ENCODE measurements around the gene ELAVL2.

DNA sequence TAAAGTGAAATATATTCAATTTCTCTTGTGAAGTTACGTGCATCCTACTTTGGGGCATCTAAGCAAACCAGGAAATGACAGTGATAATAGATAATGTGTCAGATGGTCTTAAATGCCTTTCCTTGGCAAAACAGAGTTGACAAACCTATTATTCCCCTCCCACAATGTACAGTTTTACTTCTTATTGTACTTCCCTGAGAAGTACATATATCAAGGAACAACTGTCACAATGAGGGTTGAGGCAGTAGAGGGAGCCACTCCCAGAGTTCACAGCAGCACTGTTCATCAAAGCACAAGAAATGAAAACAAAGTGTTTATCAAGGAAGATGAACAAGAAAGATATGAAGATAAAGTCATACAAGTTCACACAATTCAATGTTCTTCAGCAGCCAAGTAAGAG is 41.1 kb downstream of the ELAVL2 start:
- TF ChIP-seq, protein P1, sequence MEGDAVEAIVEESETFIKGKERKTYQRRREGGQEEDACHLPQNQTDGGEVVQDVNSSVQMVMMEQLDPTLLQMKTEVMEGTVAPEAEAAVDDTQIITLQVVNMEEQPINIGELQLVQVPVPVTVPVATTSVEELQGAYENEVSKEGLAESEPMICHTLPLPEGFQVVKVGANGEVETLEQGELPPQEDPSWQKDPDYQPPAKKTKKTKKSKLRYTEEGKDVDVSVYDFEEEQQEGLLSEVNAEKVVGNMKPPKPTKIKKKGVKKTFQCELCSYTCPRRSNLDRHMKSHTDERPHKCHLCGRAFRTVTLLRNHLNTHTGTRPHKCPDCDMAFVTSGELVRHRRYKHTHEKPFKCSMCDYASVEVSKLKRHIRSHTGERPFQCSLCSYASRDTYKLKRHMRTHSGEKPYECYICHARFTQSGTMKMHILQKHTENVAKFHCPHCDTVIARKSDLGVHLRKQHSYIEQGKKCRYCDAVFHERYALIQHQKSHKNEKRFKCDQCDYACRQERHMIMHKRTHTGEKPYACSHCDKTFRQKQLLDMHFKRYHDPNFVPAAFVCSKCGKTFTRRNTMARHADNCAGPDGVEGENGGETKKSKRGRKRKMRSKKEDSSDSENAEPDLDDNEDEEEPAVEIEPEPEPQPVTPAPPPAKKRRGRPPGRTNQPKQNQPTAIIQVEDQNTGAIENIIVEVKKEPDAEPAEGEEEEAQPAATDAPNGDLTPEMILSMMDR (IDR thresholded peaks at IDR 0.05) = no peak
- TF ChIP-seq POLR2A (IDR thresholded peaks at IDR 0.05) = no peak
